Nephron (organoid): ENCODE data around the gene NETO2.

Source experiments
- H3K27ac Mint-ChIP-seq, 3 experiments: 2 replicates each; pipeline ENCODE4 v1.8.0; 2020; ENCODE audit warnings: mixed read lengths in 3 of 3, mild to moderate bottlenecking in 2 of 3, moderate library complexity in 1 of 3
- H3K27me3 Mint-ChIP-seq: 2 replicates; pipeline ENCODE4 v1.8.0; 2021; ENCODE audit warnings: low read depth, mild to moderate bottlenecking, moderate library complexity, mixed read lengths
- H3K36me3 Mint-ChIP-seq: 2 replicates; pipeline ENCODE4 v1.8.0; 2020; ENCODE audit warnings: low read depth, mixed read lengths
- H3K4me1 Mint-ChIP-seq: 2 replicates; pipeline ENCODE4 v1.8.0; 2020; ENCODE audit warnings: mixed read lengths
- H3K4me3 Mint-ChIP-seq, 3 experiments: 2 replicates each; pipeline ENCODE4 v1.8.0; 2020; ENCODE audit warnings: mild to moderate bottlenecking in 3 of 3, mixed read lengths in 3 of 3, moderate library complexity in 2 of 3
- H3K9me3 Mint-ChIP-seq: 2 replicates; pipeline ENCODE4 v1.8.0; 2020; ENCODE audit warnings: mixed read lengths
- CTCF ChIP-seq, 3 experiments: fragments of 200-600 bp; sonication (generic); IDR thresholded peaks; one replicate each; pipeline ENCODE4 v1.5.0; 2021; ENCODE audit warnings: antibody characterized with exemption in 3 of 3; ENCODE audit not compliant: unreplicated experiment in 3 of 3

The NETO2 gene

GRCh38 chr16:47073223-47074155, 70.3 kb downstream of the NETO2 start:
- Mint-ChIP-seq H3K27me3 (no peaks in the 10 kb centered on the region), H3K4me1 (no peaks in the 10 kb centered on the region), H3K27ac (no peak overlapping the region), H3K9me3 (no peaks in the 10 kb centered on the region), H3K36me3 (no peaks in the 10 kb centered on the region), H3K4me3 (no peak overlapping the region)
- TF ChIP-seq CTCF (IDR thresholded peaks at IDR 0.05; ENCODE audit: unreplicated experiment in 3 of 3), result no peak

GRCh38 chr16:47072158-47072557, 71.6 kb downstream of the NETO2 start:
- no peaks in the 10 kb centered on the region for H3K27me3 Mint-ChIP-seq
- no peaks in the 10 kb centered on the region for H3K36me3 Mint-ChIP-seq
- H3K9me3 Mint-ChIP-seq, result no peaks in the 10 kb centered on the region
- TF ChIP-seq CTCF (IDR thresholded peaks at IDR 0.05; ENCODE audit: unreplicated experiment in 3 of 3), result no peak
- H3K27ac Mint-ChIP-seq, result no peak overlapping the region
- H3K4me1 Mint-ChIP-seq, result no peaks in the 10 kb centered on the region
- no peak overlapping the region for H3K4me3 Mint-ChIP-seq

- Mint-ChIP-seq H3K36me3 (no peaks in the 10 kb centered on the region), H3K4me3 (no peak overlapping the region), H3K9me3 (no peaks in the 10 kb centered on the region), H3K27me3 (no peaks in the 10 kb centered on the region), H3K4me1 (no peaks in the 10 kb centered on the region), H3K27ac (no peak overlapping the region)
- no peak for TF ChIP-seq CTCF (IDR thresholded peaks at IDR 0.05; ENCODE audit: unreplicated experiment in 3 of 3)
These were observed 73.7 kb downstream of the NETO2 start for GRCh38 chr16:47069841-47070584.

DNA sequence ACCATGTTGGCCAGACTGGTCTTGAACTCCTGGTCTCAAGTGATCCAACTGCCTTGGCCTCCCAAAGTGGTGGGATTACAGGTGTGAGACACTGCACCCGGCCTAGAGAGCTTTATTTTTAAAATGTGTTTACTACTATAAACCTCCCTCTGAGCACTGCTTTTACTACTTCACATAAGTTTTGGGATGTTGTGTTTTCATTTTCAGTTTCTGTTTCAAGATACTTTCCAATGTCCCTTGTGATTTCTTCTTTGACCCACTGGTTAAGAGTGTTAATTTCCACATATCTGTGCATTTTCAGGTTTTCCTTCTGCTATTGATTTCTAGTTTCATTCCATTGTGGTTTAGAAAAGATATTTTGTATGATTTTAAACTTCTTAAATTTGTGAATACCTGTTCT, 74.4 kb downstream of the NETO2 start:
- no peaks in the 10 kb centered on the region for H3K9me3 Mint-ChIP-seq
- H3K27ac Mint-ChIP-seq, result no peak overlapping the region
- H3K4me1 Mint-ChIP-seq, result no peaks in the 10 kb centered on the region
- H3K27me3 Mint-ChIP-seq, result no peaks in the 10 kb centered on the region
- H3K36me3 Mint-ChIP-seq, result no peaks in the 10 kb centered on the region
- no peak overlapping the region for H3K4me3 Mint-ChIP-seq
- no peak for TF ChIP-seq CTCF (IDR thresholded peaks at IDR 0.05; ENCODE audit: unreplicated experiment in 3 of 3)

- peaks cover 3% of the 10 kb centered on the region for H3K27me3 Mint-ChIP-seq
- no peaks in the 10 kb centered on the region for H3K36me3 Mint-ChIP-seq
- H3K4me3 Mint-ChIP-seq, result no peak overlapping the region
- TF ChIP-seq CTCF (IDR thresholded peaks at IDR 0.05; ENCODE audit: unreplicated experiment in 3 of 3), result no peak
- peaks cover under 1% of the 10 kb centered on the region for H3K9me3 Mint-ChIP-seq
- no peaks in the 10 kb centered on the region for H3K4me1 Mint-ChIP-seq
- no peak overlapping the region for H3K27ac Mint-ChIP-seq
These were observed 76.5 kb downstream of the NETO2 start for GRCh38 chr16:47067203-47067602.
